Adrenal gland (tissue), 5 donors: ENCODE results near the gene PDSS1.

ENCODE experiments used
- CTCF ChIP-seq, 6 experiments: fragments of 450-650 bp in 4 of 6; fragments of 200-600 bp in 2 of 6; sonication (generic) in 1 of 6; IDR thresholded peaks; 1 replicate in 5 of 6; 2 replicates in 1 of 6; pipeline versions ENCODE4 v1.5.1 to v1.8.0; 2016 to 2021; ENCODE audit warnings: antibody characterized with exemption in 6 of 6, mild to moderate bottlenecking in 2 of 6, moderate library complexity in 1 of 6
- POLR2A ChIP-seq, 2 donors: fragments of 450-650 bp; IDR thresholded peaks; one replicate each; pipeline ENCODE4 v1.6.1; 2017; ENCODE audit warnings: antibody characterized with exemption in 2 of 2, mild to moderate bottlenecking in 2 of 2, moderate library complexity in 1 of 2
- donor health status: DM: no; HTN: no; CAD: no.

- TF ChIP-seq CTCF (IDR thresholded peaks at IDR 0.05) = no peak
- no peak for TF ChIP-seq POLR2A (IDR thresholded peaks at IDR 0.05)
Measured at GRCh38 chr10:26698909-26699308, 1.4 kb downstream of the PDSS1 start.
